Activated T-helper 1 cell treated with anti-CD3 and anti-CD28 coated beads, Interleukin-12 subunit alpha, Interleukin-12 subunit beta, Interleukin-2, Interleukin-4 antibody, amounts not matched to agents 30 ng/mL and 10 ng/mL and 1 ng/mL, durations not matched to agents 14 hours and 24 hours and 36 hours (primary cell): Measurements from ENCODE around the gene SPAAR. TPM values are rescaled to one million over a fixed set of nuclear protein-coding genes. Genes with fewer than 3 reads are reported as not detected.

ENCODE experiments used
- DNase-seq: peaks from one replicate; pipeline ENCODE4 v3.0.0; 2021; ENCODE audit warnings: low spot score
- H3K27ac Mint-ChIP-seq: one replicate; pipeline ENCODE4 v1.8.0; 2021; ENCODE audit warnings: mild to moderate bottlenecking, mixed read lengths
- H3K27me3 Mint-ChIP-seq: one replicate; pipeline ENCODE4 v1.8.0; 2022; ENCODE audit warnings: mild to moderate bottlenecking, moderate library complexity, mixed read lengths; ENCODE audit not compliant: insufficient read depth
- H3K36me3 Mint-ChIP-seq: one replicate; pipeline ENCODE4 v1.8.0; 2021; ENCODE audit warnings: low read depth, mixed read lengths
- H3K4me1 Mint-ChIP-seq: one replicate; pipeline ENCODE4 v1.8.0; 2021; ENCODE audit warnings: low read depth, mixed read lengths
- H3K4me3 Mint-ChIP-seq: one replicate; pipeline ENCODE4 v1.8.0; 2021; ENCODE audit warnings: mild to moderate bottlenecking, moderate library complexity, mixed read lengths
- H3K9me3 Mint-ChIP-seq: one replicate; pipeline ENCODE4 v1.8.0; 2021; ENCODE audit warnings: mixed read lengths
- intact Hi-C: fragments of 100-400 bp; cut with micrococcal nuclease; formaldehyde crosslinking; loops from one replicate; pipeline ENCODE4 v1.15.1; 2024
- total RNA-seq: library from RNA; stranded (reverse); gene quantifications from 2 replicates; pipeline ENCODE4 v1.2.3, GENCODE V29; 2022

Gene SPAAR
- total RNA-seq, 1 donor from 2014 or later: not detected

GRCh38 chr9:35951736-35952135, 42.4 kb downstream of the SPAAR start:
- peaks cover 6% of the 10 kb centered on the region for H3K4me1 Mint-ChIP-seq
- H3K36me3 Mint-ChIP-seq: no peaks in the 10 kb centered on the region
- H3K4me3 Mint-ChIP-seq: no peak overlapping the region
- intact Hi-C loops: no loop called here
- H3K27ac Mint-ChIP-seq: no peak overlapping the region
- peaks cover 28% of the 10 kb centered on the region for H3K27me3 Mint-ChIP-seq
- H3K9me3 Mint-ChIP-seq: no peaks in the 10 kb centered on the region
- DNase-seq: no peak

GRCh38 chr9:35952526-35953191, 43.4 kb downstream of the SPAAR start:
- DNase-seq: no peak
- H3K36me3 Mint-ChIP-seq: no peaks in the 10 kb centered on the region
- peaks cover 6% of the 10 kb centered on the region for H3K4me1 Mint-ChIP-seq
- H3K27me3 Mint-ChIP-seq: peaks cover 33% of the 10 kb centered on the region
- no peak overlapping the region for H3K4me3 Mint-ChIP-seq
- intact Hi-C loops: no loop called here
- no peaks in the 10 kb centered on the region for H3K9me3 Mint-ChIP-seq
- no peak overlapping the region for H3K27ac Mint-ChIP-seq

GRCh38 chr9:35954942-35955546, 45.8 kb downstream of the SPAAR start:
- H3K27ac Mint-ChIP-seq: no peak overlapping the region
- intact Hi-C loops: loop anchor here (1.0 to 5.0 kb wide), 5 partner anchors 52 to 374 kb away; partner anchors contain the start of gene CLTA
- peaks cover 6% of the 10 kb centered on the region for H3K4me1 Mint-ChIP-seq

GRCh38 chr9:35956651-35957050, 47.4 kb downstream of the SPAAR start:
- no peak overlapping the region for H3K4me3 Mint-ChIP-seq
- no peak overlapping the region for H3K27ac Mint-ChIP-seq
- peaks cover 6% of the 10 kb centered on the region for H3K4me1 Mint-ChIP-seq
- peaks cover 30% of the 10 kb centered on the region for H3K27me3 Mint-ChIP-seq
- H3K36me3 Mint-ChIP-seq: no peaks in the 10 kb centered on the region
- no peak for DNase-seq
- H3K9me3 Mint-ChIP-seq: no peaks in the 10 kb centered on the region
- intact Hi-C loops: loop anchor here (5.0 kb wide), 1 partner anchor 51 kb away; no protein-coding TSS in a partner anchor

More at GRCh38 chr9:35954942-35955546, 45.8 kb downstream of the SPAAR start:
- Mint-ChIP-seq H3K27me3 (peaks cover 30% of the 10 kb centered on the region), H3K9me3 (no peaks in the 10 kb centered on the region), H3K4me3 (no peak overlapping the region), H3K36me3 (no peaks in the 10 kb centered on the region)
- DNase-seq: peak; percentile 25

GRCh38 chr9:35958104-35958837, 49.0 kb downstream of the SPAAR start, which contains the start of gene OR2S2:
Gene OR2S2 (minus strand): TSS chr9:35958154. CDS start chr9:35958098, 56 bp downstream.
- Mint-ChIP-seq H3K4me1 (peaks cover 6% of the 10 kb centered on the region), H3K27ac (no peak within 1 kb of the TSS), H3K9me3 (no peaks in the 10 kb centered on the region), H3K4me3 (no peak within 1 kb of the TSS), H3K27me3 (peaks cover 16% of the 10 kb centered on the region), H3K36me3 (no peaks in the 10 kb centered on the region)
- no peak for DNase-seq
- intact Hi-C loops: loop anchor here (5.0 kb wide), 1 partner anchor 49 kb away; no protein-coding TSS in a partner anchor

- no peaks in the 10 kb centered on the region for H3K9me3 Mint-ChIP-seq
Observed at GRCh38 chr9:35960039-35960655, 50.9 kb downstream of the SPAAR start.

More at GRCh38 chr9:35960039-35960655, 50.9 kb downstream of the SPAAR start:
- Mint-ChIP-seq H3K27ac (no peak overlapping the region), H3K4me3 (no peak overlapping the region), H3K36me3 (no peaks in the 10 kb centered on the region), H3K27me3 (peaks cover 12% of the 10 kb centered on the region), H3K4me1 (no peaks in the 10 kb centered on the region)
- DNase-seq: no peak
- intact Hi-C loops: no loop called here

Other genes starting within 250 kb of the SPAAR start
- 7.9 and 8.8 TPM in 2 replicates for gene ARHGEF39, start 244.3 kb upstream of the SPAAR start, total RNA-seq
- 0.44 TPM in 1 of 2 replicates, not detected in the other for gene CA9, start 235.6 kb upstream of the SPAAR start, total RNA-seq
- gene TPM2, start 219.6 kb upstream of the SPAAR start, total RNA-seq: 2.5 and 4.5 TPM in 2 replicates
- gene TLN1, start 177.3 kb upstream of the SPAAR start, total RNA-seq: 229 and 230 TPM in 2 replicates
- 32.1 and 32.6 TPM in 2 replicates for gene CREB3, start 176.8 kb upstream of the SPAAR start, total RNA-seq
- gene GBA2, start 160.3 kb upstream of the SPAAR start, total RNA-seq: 54.7 and 58.4 TPM in 2 replicates
- gene RGP1, start 160.2 kb upstream of the SPAAR start, total RNA-seq: 18.4 and 18.9 TPM in 2 replicates
- gene MSMP, start 155.2 kb upstream of the SPAAR start, total RNA-seq: not detected in 2 replicates
- gene NPR2, start 117.9 kb upstream of the SPAAR start, total RNA-seq: 9.3 and 10.4 TPM in 2 replicates
- gene SPAG8, start 97.2 kb upstream of the SPAAR start, total RNA-seq: 0.66 and 1.0 TPM in 2 replicates
- 47.5 and 55.3 TPM in 2 replicates for gene HINT2, start 94.4 kb upstream of the SPAAR start, total RNA-seq
- not detected in 2 replicates for gene FAM221B, start 80.8 kb upstream of the SPAAR start, total RNA-seq
- gene TMEM8B, start 80.3 kb upstream of the SPAAR start, total RNA-seq: 1.7 and 1.9 TPM in 2 replicates
- not detected in 2 replicates for gene OR13J1, start 39.1 kb upstream of the SPAAR start, total RNA-seq
- gene HRCT1, start 3.3 kb upstream of the SPAAR start, total RNA-seq: not detected in 2 replicates
- not detected in 2 replicates for gene OR2S2, start 48.7 kb downstream of the SPAAR start, total RNA-seq
- 3.8 and 4.4 TPM in 2 replicates for gene RECK, start 127.4 kb downstream of the SPAAR start, total RNA-seq
- 26.3 and 27.5 TPM in 2 replicates for gene GLIPR2, start 227.2 kb downstream of the SPAAR start, total RNA-seq